Eye (tissue), 1 donor: ENCODE data around the gene RNF181.

Experiments used
- DNase-seq: peaks from one replicate; pipeline ENCODE4 v3.0.0-alpha.2; 2015

The RNF181 gene

GRCh38 chr2:85619617-85620016 lies 24.1 kb downstream of the RNF181 start:
- no peak for DNase-seq

GRCh38 chr2:85621338-85621737 lies 25.8 kb downstream of the RNF181 start:
- DNase-seq = no peak

GRCh38 chr2:85623991-85624390 lies 28.4 kb downstream of the RNF181 start:
- DNase-seq = no peak

- DNase-seq = no peak
These were observed 33.1 kb downstream of the RNF181 start for GRCh38 chr2:85628658-85629057.

GRCh38 chr2:85631316-85631715 lies 35.8 kb downstream of the RNF181 start:
- DNase-seq = no peak

- no peak for DNase-seq
These were observed 39.5 kb downstream of the RNF181 start for GRCh38 chr2:85635011-85635410.

GRCh38 chr2:85635636-85636035 lies 40.1 kb downstream of the RNF181 start:
- no peak for DNase-seq

- DNase-seq = no peak
These were observed 47.2 kb downstream of the RNF181 start for GRCh38 chr2:85642725-85643124.

GRCh38 chr2:85644909-85645308 lies 49.4 kb downstream of the RNF181 start:
- no peak for DNase-seq

- no peak for DNase-seq
These were observed 50.6 kb downstream of the RNF181 start for GRCh38 chr2:85646166-85646565.
